GM12873 (cell line): ENCODE measurements around the gene IGSF9B.

ENCODE experiments used
- CTCF ChIP-seq: IDR thresholded peaks from 2 replicates; pipeline ENCODE4 v1.5.1; 2012; ENCODE audit warnings: low read depth, mild to moderate bottlenecking, moderate library complexity, low read length, control low read depth; ENCODE audit not compliant: insufficient read depth; ENCODE audit errors: missing control alignments

Gene IGSF9B

GRCh38 chr11:133893381-133893780 is 63.4 kb downstream of the IGSF9B start:
- no peak for TF ChIP-seq CTCF

- no peak for TF ChIP-seq CTCF
These were observed 64.0 kb downstream of the IGSF9B start for GRCh38 chr11:133892584-133893380.

GRCh38 chr11:133892126-133892525 is 64.6 kb downstream of the IGSF9B start:
- no peak for TF ChIP-seq CTCF

- TF ChIP-seq CTCF = no peak
These were observed 66.9 kb downstream of the IGSF9B start for GRCh38 chr11:133889893-133890292.

- no peak for TF ChIP-seq CTCF
These were observed 67.6 kb downstream of the IGSF9B start for GRCh38 chr11:133889188-133889587.

GRCh38 chr11:133887692-133888332 is 69.0 kb downstream of the IGSF9B start:
- TF ChIP-seq CTCF = no peak

- no peak for TF ChIP-seq CTCF
These were observed 70.7 kb downstream of the IGSF9B start for GRCh38 chr11:133886029-133886428.
